K562 (cell line): ENCODE data around the gene LATS1. TPM values are rescaled to one million over a fixed set of nuclear protein-coding genes. Genes with fewer than 3 reads are reported as not detected.

Experiments used
- ATAC-seq: fragments of 200-7000 bp; cut with Tn5 transposase; 3 replicates; pipeline ENCODE4 v1.9.1; 2020; ENCODE audit warnings: moderate library complexity
- BruUV-seq: library from RNA; stranded (reverse); fragments of 400-500 nt; replicated peaks from 2 replicates; lab custom pipeline; 2021; lab: Mats Ljungman, UMichigan
- CTCF ChIA-PET: fragments of 300-600 bp; formaldehyde crosslinking; extraction: SDS; loops from one replicate; lab custom pipeline; 2021; ENCODE audit warnings: low intra/inter-chr PET ratio; lab: Yijun Ruan, JAX
- POLR2A ChIA-PET: fragments of 300-600, 350-650 bp; sonication (Branson Sonifier 250); formaldehyde crosslinking; extraction: SDS; loops from one replicate; lab custom pipeline; 2021; ENCODE audit warnings: antibody characterized with exemption, inconsistent platforms; lab: Yijun Ruan, JAX
- DNase-seq, 4 experiments: peaks; one replicate each; pipeline versions ENCODE4 v3.0.0 to v3.0.0-alpha.2; 2011 to 2018; ENCODE audit warnings: low spot score in 3 of 4, mixed read lengths in 3 of 4; ENCODE audit errors: extremely low read depth in 1 of 4
- FAIRE-seq: peaks from 2 replicates; lab custom pipeline; 2011; peaks lifted over from hg19 to GRCh38; lab: Jason Lieb, UNC
- H2AFZ ChIP-seq: 2 replicates; pipeline ENCODE4 v1.6.0; 2011; ENCODE audit warnings: low read depth, low read length, control low read depth, inconsistent platforms
- H3K27ac ChIP-seq: fragments of 200-600 bp; 3 replicates; pipeline ENCODE4 v1.8.0; 2011; ENCODE audit warnings: low read depth, mild to moderate bottlenecking, control low read depth, inconsistent platforms, low read length, moderate library complexity, mixed read lengths; ENCODE audit errors: extremely low read depth
- H3K27me3 ChIP-seq, 2 experiments: fragments of 300-600 bp in 1 of 2; 2 replicates in 1 of 2; 3 replicates in 1 of 2; pipeline versions ENCODE4 v1.6.0 to v1.8.0; 2011; ENCODE audit warnings: inconsistent platforms in 2 of 2, low read length in 2 of 2, mild to moderate bottlenecking in 1 of 2, mixed read lengths in 1 of 2, moderate library complexity in 1 of 2; ENCODE audit not compliant: control insufficient read depth in 2 of 2, insufficient read depth in 2 of 2
- H3K36me3 ChIP-seq: fragments of 300-600 bp; 3 replicates; pipeline ENCODE4 v1.8.0; 2011; ENCODE audit warnings: mild to moderate bottlenecking, low read length, inconsistent platforms; ENCODE audit not compliant: control insufficient read depth, insufficient read depth
- H3K4me1 ChIP-seq, 2 experiments: fragments of 200-600 bp in 1 of 2; replicated peaks in 1 of 2; 2 replicates in 1 of 2; 3 replicates in 1 of 2; pipeline versions ENCODE4 v1.5.1 to v1.8.0; 2011; ENCODE audit warnings: inconsistent platforms in 2 of 2, low read length in 2 of 2, mild to moderate bottlenecking in 1 of 2, mixed read lengths in 1 of 2, moderate library complexity in 1 of 2; ENCODE audit not compliant: control insufficient read depth in 2 of 2, insufficient read depth in 2 of 2
- H3K4me2 ChIP-seq: 2 replicates; pipeline ENCODE4 v1.6.1; 2011; ENCODE audit warnings: low read length, control low read depth, inconsistent platforms, mixed read lengths; ENCODE audit not compliant: insufficient read depth
- H3K4me3 ChIP-seq: fragments of 200-600 bp; sonication (generic), shearing (Covaris generic); 2 replicates; pipeline ENCODE4 v1.5.1; 2016; ENCODE audit warnings: control low read depth, inconsistent platforms
- H3K79me2 ChIP-seq: fragments of 200-600 bp; 3 replicates; pipeline ENCODE4 v1.8.0; 2011; ENCODE audit warnings: low read length, inconsistent platforms; ENCODE audit not compliant: control insufficient read depth, insufficient read depth
- H3K9ac ChIP-seq, 2 experiments: 2 replicates each; pipeline versions ENCODE4 v1.6.0 to v1.6.1; 2011; ENCODE audit warnings: low read depth in 2 of 2, low read length in 2 of 2, control low read depth in 1 of 2, inconsistent platforms in 1 of 2, mild to moderate bottlenecking in 1 of 2, mixed read lengths in 1 of 2; ENCODE audit not compliant: insufficient read depth in 1 of 2
- H3K9me1 ChIP-seq: one replicate; pipeline ENCODE4 v1.6.0; 2011; ENCODE audit warnings: inconsistent platforms, mild to moderate bottlenecking, low read length, moderate library complexity; ENCODE audit not compliant: control insufficient read depth, insufficient read depth
- H3K9me3 ChIP-seq: replicated peaks from 2 replicates; pipeline ENCODE4 v1.5.1; 2011; ENCODE audit warnings: low read depth, low read length, inconsistent platforms; ENCODE audit not compliant: control insufficient read depth, insufficient read depth
- H4K20me1 ChIP-seq: replicated peaks from 2 replicates; pipeline ENCODE4 v1.6.1; 2011; ENCODE audit warnings: low read length, inconsistent platforms, mixed read lengths; ENCODE audit not compliant: control insufficient read depth, insufficient read depth
- POLR2G ChIP-seq: fragments of 200-400 bp; formaldehyde crosslinking; IDR thresholded peaks from 2 replicates; pipeline ENCODE4 v1.6.1; 2017; ENCODE audit warnings: low read depth, mild to moderate bottlenecking, antibody characterized with exemption, low read length, moderate library complexity
- ZNF609 ChIP-seq: sonication (generic); formaldehyde crosslinking; IDR thresholded peaks from 2 replicates; pipeline ENCODE4 v1.8.1; 2023; ENCODE audit warnings: missing genetic modification reagents, mild to moderate bottlenecking, borderline replicate concordance
- WGBS: fragments of 100-300 bp; shearing (Covaris generic); methylation state at CpG from one replicate; pipeline ENCODE4 v1.1.6; 2016; ENCODE audit warnings: low coverage, mixed read lengths; ENCODE audit not compliant: insufficient coverage; ENCODE audit errors: missing lambda C conversion rate; 5-methylcytosine and 5-hydroxymethylcytosine counted together
- in situ Hi-C: fragments of 300-500 bp; cut with MboI; formaldehyde crosslinking; loops from 4 replicates; pipeline ENCODE4 v1.15.0; 2018; ENCODE audit warnings: inconsistent platforms, mixed read lengths
- intact Hi-C: fragments of 100-400 bp; cut with micrococcal nuclease; formaldehyde crosslinking; loops from 2 replicates; pipeline ENCODE4 v1.14.2; 2022
- polyA plus RNA-seq, 8 experiments: library from polyadenylated mRNA; depleted of rRNA in 4 of 8; stranded (reverse) in 5 of 8; unstranded in 3 of 8; fragments of >200 nt; fragmentation: Nextera tagmentation in 2 of 8; fragmentation: Illumina TruSeq in 1 of 8; extraction: Ambion mirVana in 2 of 8; extraction: Trizol in 1 of 8; gene quantifications; 2 replicates each; pipeline versions ENCODE4 v1.2.1 to v1.2.3, GENCODE V29; 2011 to 2014; ENCODE audit warnings: inconsistent platforms in 1 of 8, missing spikeins in 1 of 8
- total RNA-seq, 7 experiments: library from RNA; depleted of rRNA in 6 of 7; stranded (reverse); fragments of >200 nt in 6 of 7; fragmentation: Illumina TruSeq in 2 of 7; extraction: Trizol in 2 of 7; gene quantifications; 2 replicates each; pipeline versions ENCODE4 v1.2.1 to v1.2.3, GENCODE V29; 2011 to 2021; ENCODE audit warnings: low replicate concordance in 1 of 7

The LATS1 gene
- total and polyA plus RNA-seq, 9 of the 15 experiments (the other 6 are each of a cell fraction or from before 2014, with no cell fraction given) = 5.0 to 36.3 (median 18.4) TPM

GRCh38 chr6:149660028-149660427 lies 57.9 kb downstream of the LATS1 start:
- Histone ChIP-seq H3K27ac (no peak overlapping the region), H4K20me1 (no peaks in the 10 kb centered on the region), H3K36me3 (peaks cover 66% of the 10 kb centered on the region), H3K4me1 (no peaks in the 10 kb centered on the region), H3K9me3 (no peaks in the 10 kb centered on the region), H3K4me3 (no peak overlapping the region), H2AFZ (no peak overlapping the region), H3K27me3 (no peaks in the 10 kb centered on the region), H3K9ac (no peak overlapping the region), H3K79me2 (no peaks in the 10 kb centered on the region), H3K9me1 (no peaks in the 10 kb centered on the region), H3K4me2 (no peak overlapping the region)
- ATAC-seq (no peak), FAIRE-seq (no peak), DNase-seq (no peak)
- in situ Hi-C loops (no loop called here), intact Hi-C loops (no loop called here)
- whole genome bisulfite sequencing = 89% methylated on average over 4 of the region's 4 CpGs
- ChIA-PET POLR2A (interaction anchor here (0.9 to 3.8 kb wide), 8 partner anchors 8 to 116 kb away, joined by 3 to 24 read pairs (median 4); partner anchors contain the start of genes GINM1 and KATNA1), CTCF (no interaction called here)
- no TSS peak for BruUV-seq
- TF ChIP-seq POLR2G (0 out of 2 replicates have a peak, but pooled peaks have one; percentile 6), ZNF609 (CRISPR knock-in tag) (no peak)
